ENCODE results near the gene SGCG. TPM values are rescaled to one million over a fixed set of nuclear protein-coding genes. Genes with fewer than 3 reads are reported as not detected.

The SGCG gene
- total RNA-seq, 1 donor from 2014 or later: 77.5 TPM

- DNase-seq: no peak
- ATAC-seq (ENCODE audit: poor library complexity): no peak
These were observed 187.1 kb downstream of the SGCG start for GRCh38 chr13:23367907-23368306.

GRCh38 chr13:23372264-23372906 is 191.6 kb downstream of the SGCG start:
- DNase-seq (no peak), ATAC-seq (ENCODE audit: poor library complexity) (no peak)
- intact Hi-C loops (cut with DNase I): no loop called here

More at GRCh38 chr13:23367907-23368306, 187.1 kb downstream of the SGCG start:
- intact Hi-C loops (cut with DNase I): no loop called here
